Epithelial cell of proximal tubule (primary cell): ENCODE data around the gene RAD51B. TPM values are rescaled to one million over a fixed set of nuclear protein-coding genes. Genes with fewer than 3 reads are reported as not detected.
A peak's percentile ranks its signal among the peaks of the same experiment; 100 is the strongest.

ENCODE experiments used
- DNase-seq: peaks from one replicate; pipeline ENCODE4 v3.0.0-alpha.2; 2011; ENCODE audit warnings: low read depth
- H3K4me3 ChIP-seq: 2 replicates; pipeline ENCODE4 v1.5.1; 2011; ENCODE audit warnings: low read depth, mild to moderate bottlenecking, low read length
- CTCF ChIP-seq: conservative IDR thresholded peaks from 2 replicates; pipeline ENCODE4 v1.5.1; 2012; ENCODE audit warnings: low read depth, mild to moderate bottlenecking, low read length
- total RNA-seq: library from RNA; depleted of rRNA; stranded (reverse); fragments of >200 nt; gene quantifications from 2 replicates; pipeline ENCODE4 v1.2.3, GENCODE V29; 2015

The RAD51B gene
- total RNA-seq, 1 donor from 2014 or later: 6.3 TPM

- H3K4me3 ChIP-seq: no peak overlapping the region
- DNase-seq: no peak
- TF ChIP-seq CTCF: no peak
These were observed 284.3 kb downstream of the RAD51B start for GRCh38 chr14:68103853-68104252.

- TF ChIP-seq CTCF: no peak
- DNase-seq: peak; percentile 92
These were observed 284.9 kb downstream of the RAD51B start for GRCh38 chr14:68104518-68104917.

GRCh38 chr14:68105816-68106215 is 286.2 kb downstream of the RAD51B start:
- H3K4me3 ChIP-seq: no peak overlapping the region
- no peak for DNase-seq
- TF ChIP-seq CTCF: no peak

More at GRCh38 chr14:68104518-68104917, 284.9 kb downstream of the RAD51B start:
- no peak overlapping the region for H3K4me3 ChIP-seq

GRCh38 chr14:68106456-68106855 is 286.9 kb downstream of the RAD51B start:
- H3K4me3 ChIP-seq: no peak overlapping the region
- no peak for DNase-seq
- TF ChIP-seq CTCF: no peak

- DNase-seq: no peak
- TF ChIP-seq CTCF: no peak
- H3K4me3 ChIP-seq: no peak overlapping the region
These were observed 287.3 kb downstream of the RAD51B start for GRCh38 chr14:68106905-68107304.

- no peak for DNase-seq
- no peak overlapping the region for H3K4me3 ChIP-seq
- TF ChIP-seq CTCF: no peak
These were observed 289.7 kb downstream of the RAD51B start for GRCh38 chr14:68109132-68109900.
